HS-5 (cell line): ENCODE measurements around the gene PMS2.
A peak's percentile ranks its signal among the peaks of the same experiment; 100 is the strongest.
"Not testable (repeated sequence)": the region's sequence is repeated elsewhere in the genome, so short reads cannot be mapped to it uniquely, and the experiment has no call there.

Experiments used
- DNase-seq: peaks from one replicate; pipeline ENCODE4 v3.0.0-alpha.2; 2012; ENCODE audit warnings: low read depth

Gene PMS2

GRCh38 chr7:6008668-6009611 is at the start of gene PMS2, which contains the start of gene AIMP2:
PMS2 (minus strand) TSS chr7:6009049; CDS start chr7:6009019, 30 bp downstream.
AIMP2 (plus strand) TSS chr7:6009272; CDS start chr7:6009364, 92 bp downstream.
- DNase-seq = peak; percentile 100

GRCh38 chr7:6057316-6058129 is 48.7 kb upstream of the PMS2 start:
- no peak for DNase-seq

- no peak for DNase-seq
These were observed 47.8 kb upstream of the PMS2 start for GRCh38 chr7:6056616-6057015.

- DNase-seq = not testable (repeated sequence)
These were observed 42.3 kb upstream of the PMS2 start for GRCh38 chr7:6051185-6051584.

GRCh38 chr7:6049780-6050179 is 40.9 kb upstream of the PMS2 start:
- DNase-seq = no peak

GRCh38 chr7:6035686-6036085 is 26.8 kb upstream of the PMS2 start:
- DNase-seq = no peak

- no peak for DNase-seq
These were observed 26.3 kb upstream of the PMS2 start for GRCh38 chr7:6035165-6035564.

- no peak for DNase-seq
These were observed 23.8 kb upstream of the PMS2 start for GRCh38 chr7:6032641-6033040.

- DNase-seq = no peak
These were observed 23.3 kb upstream of the PMS2 start for GRCh38 chr7:6032167-6032566.

- no peak for DNase-seq
These were observed 22.7 kb upstream of the PMS2 start for GRCh38 chr7:6031567-6031966.

- no peak for DNase-seq
These were observed 22.1 kb upstream of the PMS2 start, which contains the start of gene ANKRD61 for GRCh38 chr7:6030988-6031387. ANKRD61 (plus strand) TSS chr7:6031376; CDS start chr7:6031376, 0 bp downstream.

GRCh38 chr7:6028563-6028962 is 19.7 kb upstream of the PMS2 start:
- no peak for DNase-seq

GRCh38 chr7:6027806-6028365 is 19.0 kb upstream of the PMS2 start:
- DNase-seq = no peak

GRCh38 chr7:6026820-6027311 is 18.0 kb upstream of the PMS2 start:
- DNase-seq = no peak

GRCh38 chr7:6026011-6026819 is 17.4 kb upstream of the PMS2 start:
- DNase-seq = no peak

- no peak for DNase-seq
These were observed 15.2 kb upstream of the PMS2 start for GRCh38 chr7:6023974-6024435.

GRCh38 chr7:6022707-6023106 is 13.9 kb upstream of the PMS2 start:
- no peak for DNase-seq

GRCh38 chr7:6020371-6021286 is 11.8 kb upstream of the PMS2 start:
- DNase-seq = no peak

GRCh38 chr7:6016653-6016966 is 7.8 kb upstream of the PMS2 start:
- no peak for DNase-seq

GRCh38 chr7:6015917-6016652 is 7.2 kb upstream of the PMS2 start:
- peak; percentile 31 for DNase-seq
